Erythroblast (primary cell): ENCODE data around the gene HOXA7.

Source experiments
- GATA1 ChIP-seq: IDR thresholded peaks from 2 replicates; pipeline ENCODE4 v1.6.1; 2011; ENCODE audit warnings: low read depth, mild to moderate bottlenecking, control low read depth, low read length, moderate library complexity
- POLR2A ChIP-seq: IDR thresholded peaks from 2 replicates; pipeline ENCODE4 v1.6.1; 2011; ENCODE audit warnings: mild to moderate bottlenecking, low read length

GRCh38 chr7:27128034-27128433 is 28.4 kb downstream of the HOXA7 start:
- no peak for TF ChIP-seq POLR2A
- no peak for TF ChIP-seq GATA1
